ENCODE results near the gene TOMM7. TPM values are rescaled to one million over a fixed set of nuclear protein-coding genes. Genes with fewer than 3 reads are reported as not detected.

The TOMM7 gene
- polyA plus RNA-seq, 1 experiment = 390 TPM

- POLR2A ChIA-PET = no interaction called here
Measured at GRCh38 chr7:22811746-22812280, 10.8 kb downstream of the TOMM7 start.

GRCh38 chr7:22810843-22811242, 11.8 kb downstream of the TOMM7 start:
- Histone ChIP-seq H3K9me3 (ENCODE audit: control insufficient read depth, insufficient read depth, low read length) (no peaks in the 10 kb centered on the region), H3K27ac (ENCODE audit: low read depth, low read length) (no peak overlapping the region), H3K4me3 (ENCODE audit: low read depth, low read length) (no peak overlapping the region), H3K27me3 (ENCODE audit: control insufficient read depth, insufficient read depth, low read length) (no peaks in the 10 kb centered on the region)
- POLR2A ChIA-PET = no interaction called here
- TF ChIP-seq, protein P1, sequence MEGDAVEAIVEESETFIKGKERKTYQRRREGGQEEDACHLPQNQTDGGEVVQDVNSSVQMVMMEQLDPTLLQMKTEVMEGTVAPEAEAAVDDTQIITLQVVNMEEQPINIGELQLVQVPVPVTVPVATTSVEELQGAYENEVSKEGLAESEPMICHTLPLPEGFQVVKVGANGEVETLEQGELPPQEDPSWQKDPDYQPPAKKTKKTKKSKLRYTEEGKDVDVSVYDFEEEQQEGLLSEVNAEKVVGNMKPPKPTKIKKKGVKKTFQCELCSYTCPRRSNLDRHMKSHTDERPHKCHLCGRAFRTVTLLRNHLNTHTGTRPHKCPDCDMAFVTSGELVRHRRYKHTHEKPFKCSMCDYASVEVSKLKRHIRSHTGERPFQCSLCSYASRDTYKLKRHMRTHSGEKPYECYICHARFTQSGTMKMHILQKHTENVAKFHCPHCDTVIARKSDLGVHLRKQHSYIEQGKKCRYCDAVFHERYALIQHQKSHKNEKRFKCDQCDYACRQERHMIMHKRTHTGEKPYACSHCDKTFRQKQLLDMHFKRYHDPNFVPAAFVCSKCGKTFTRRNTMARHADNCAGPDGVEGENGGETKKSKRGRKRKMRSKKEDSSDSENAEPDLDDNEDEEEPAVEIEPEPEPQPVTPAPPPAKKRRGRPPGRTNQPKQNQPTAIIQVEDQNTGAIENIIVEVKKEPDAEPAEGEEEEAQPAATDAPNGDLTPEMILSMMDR (IDR thresholded peaks at IDR 0.05; ENCODE audit: low read depth, low read length) = no peak
- CTCF ChIA-PET = interaction anchor here (1.0 to 3.5 kb wide), 3 partner anchors 26 to 244 kb away, joined by 3 to 15 read pairs (median 4); no protein-coding TSS in a partner anchor
- no peak for DNase-seq (ENCODE audit: low read depth, low spot score)

More at GRCh38 chr7:22811746-22812280, 10.8 kb downstream of the TOMM7 start:
- DNase-seq (ENCODE audit: low read depth, low spot score) = no peak
- Histone ChIP-seq H3K27ac (ENCODE audit: low read depth, low read length) (no peak overlapping the region), H3K4me3 (ENCODE audit: low read depth, low read length) (no peak overlapping the region), H3K9me3 (ENCODE audit: control insufficient read depth, insufficient read depth, low read length) (no peaks in the 10 kb centered on the region), H3K27me3 (ENCODE audit: control insufficient read depth, insufficient read depth, low read length) (no peaks in the 10 kb centered on the region)
- CTCF ChIA-PET = interaction anchor here (0.5 to 3.5 kb wide), 3 partner anchors 26 to 311 kb away, joined by 3 to 15 read pairs (median 4); no protein-coding TSS in a partner anchor
- TF ChIP-seq, protein P1 (IDR thresholded peaks at IDR 0.05; ENCODE audit: low read depth, low read length) = no peak

DNA sequence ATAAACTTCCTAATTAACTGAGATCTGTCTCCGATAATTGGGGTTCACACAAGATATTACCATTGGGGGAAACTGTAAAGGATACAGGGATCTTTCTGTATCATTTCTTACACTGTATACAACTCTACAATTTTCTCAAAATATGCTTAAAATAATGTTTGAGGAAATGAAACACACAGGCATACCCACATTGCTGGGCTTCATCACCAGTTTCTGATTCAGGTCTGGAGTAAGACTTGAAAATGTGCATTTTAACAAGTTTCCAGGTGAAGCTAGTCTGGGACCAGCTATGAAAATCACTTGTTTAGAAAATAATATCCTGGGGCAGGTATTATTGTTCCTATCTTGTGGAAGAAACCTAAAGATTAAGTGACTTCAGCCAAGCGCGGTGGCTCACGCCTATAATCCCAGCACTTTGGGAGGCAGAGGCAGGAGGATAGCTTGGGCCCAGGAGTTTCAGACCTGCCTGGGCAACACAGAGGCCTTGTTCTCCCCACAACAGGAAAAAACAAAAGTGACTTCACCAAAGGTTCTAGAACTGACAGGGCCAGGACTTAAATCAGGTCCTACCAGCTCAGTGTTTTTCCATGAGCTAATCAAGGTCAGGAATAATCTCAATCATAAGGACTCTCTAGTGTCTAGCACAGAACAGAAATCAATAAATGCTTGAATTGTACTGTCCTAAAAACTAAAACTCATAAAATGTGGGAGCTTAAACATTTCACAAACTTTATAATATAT, 12.6 kb downstream of the TOMM7 start:
- Histone ChIP-seq H3K27ac (ENCODE audit: low read depth, low read length) (no peak overlapping the region), H3K4me3 (ENCODE audit: low read depth, low read length) (no peak overlapping the region), H3K27me3 (ENCODE audit: control insufficient read depth, insufficient read depth, low read length) (no peaks in the 10 kb centered on the region), H3K9me3 (ENCODE audit: control insufficient read depth, insufficient read depth, low read length) (no peaks in the 10 kb centered on the region)
- POLR2A ChIA-PET = no interaction called here
- TF ChIP-seq, protein P1 (IDR thresholded peaks at IDR 0.05; ENCODE audit: low read depth, low read length) = no peak
- CTCF ChIA-PET = interaction anchor here (0.6 to 3.5 kb wide), 5 partner anchors 9 to 250 kb away, joined by 3 to 15 read pairs (median 3); no protein-coding TSS in a partner anchor
- no peak for DNase-seq (ENCODE audit: low read depth, low spot score)

- H3K9me3 ChIP-seq (ENCODE audit: control insufficient read depth, insufficient read depth, low read length) = no peaks in the 10 kb centered on the region
- no peak for DNase-seq (ENCODE audit: low read depth, low spot score)
- no peak overlapping the region for H3K27ac ChIP-seq (ENCODE audit: low read depth, low read length)
- no peak overlapping the region for H3K4me3 ChIP-seq (ENCODE audit: low read depth, low read length)
- CTCF ChIA-PET = no interaction called here
- POLR2A ChIA-PET = no interaction called here
- no peaks in the 10 kb centered on the region for H3K27me3 ChIP-seq (ENCODE audit: control insufficient read depth, insufficient read depth, low read length)
- TF ChIP-seq, protein P1 (IDR thresholded peaks at IDR 0.05; ENCODE audit: low read depth, low read length) = no peak
Measured at GRCh38 chr7:22808140-22808539, 14.5 kb downstream of the TOMM7 start.

- POLR2A ChIA-PET = no interaction called here
- no peak overlapping the region for H3K27ac ChIP-seq (ENCODE audit: low read depth, low read length)
- DNase-seq (ENCODE audit: low read depth, low spot score) = no peak
- H3K4me3 ChIP-seq (ENCODE audit: low read depth, low read length) = no peak overlapping the region
- TF ChIP-seq, protein P1 (IDR thresholded peaks at IDR 0.05; ENCODE audit: low read depth, low read length) = no peak
- no peaks in the 10 kb centered on the region for H3K9me3 ChIP-seq (ENCODE audit: control insufficient read depth, insufficient read depth, low read length)
- CTCF ChIA-PET = interaction anchor here (0.5 to 1.6 kb wide), 3 partner anchors 22 to 249 kb away, joined by 3 to 4 read pairs (median 3); no protein-coding TSS in a partner anchor
- no peaks in the 10 kb centered on the region for H3K27me3 ChIP-seq (ENCODE audit: control insufficient read depth, insufficient read depth, low read length)
Measured at GRCh38 chr7:22806752-22807151, 15.9 kb downstream of the TOMM7 start.
